Right kidney (tissue), 1 donor: Measurements from ENCODE around the gene TJP1.
"Not testable (repeated sequence)": the region's sequence is repeated elsewhere in the genome, so short reads cannot be mapped to it uniquely, and the experiment has no call there.

ENCODE experiments used
- DNase-seq: peaks from one replicate; pipeline ENCODE4 v3.0.0-alpha.2; 2016

The TJP1 gene

DNA sequence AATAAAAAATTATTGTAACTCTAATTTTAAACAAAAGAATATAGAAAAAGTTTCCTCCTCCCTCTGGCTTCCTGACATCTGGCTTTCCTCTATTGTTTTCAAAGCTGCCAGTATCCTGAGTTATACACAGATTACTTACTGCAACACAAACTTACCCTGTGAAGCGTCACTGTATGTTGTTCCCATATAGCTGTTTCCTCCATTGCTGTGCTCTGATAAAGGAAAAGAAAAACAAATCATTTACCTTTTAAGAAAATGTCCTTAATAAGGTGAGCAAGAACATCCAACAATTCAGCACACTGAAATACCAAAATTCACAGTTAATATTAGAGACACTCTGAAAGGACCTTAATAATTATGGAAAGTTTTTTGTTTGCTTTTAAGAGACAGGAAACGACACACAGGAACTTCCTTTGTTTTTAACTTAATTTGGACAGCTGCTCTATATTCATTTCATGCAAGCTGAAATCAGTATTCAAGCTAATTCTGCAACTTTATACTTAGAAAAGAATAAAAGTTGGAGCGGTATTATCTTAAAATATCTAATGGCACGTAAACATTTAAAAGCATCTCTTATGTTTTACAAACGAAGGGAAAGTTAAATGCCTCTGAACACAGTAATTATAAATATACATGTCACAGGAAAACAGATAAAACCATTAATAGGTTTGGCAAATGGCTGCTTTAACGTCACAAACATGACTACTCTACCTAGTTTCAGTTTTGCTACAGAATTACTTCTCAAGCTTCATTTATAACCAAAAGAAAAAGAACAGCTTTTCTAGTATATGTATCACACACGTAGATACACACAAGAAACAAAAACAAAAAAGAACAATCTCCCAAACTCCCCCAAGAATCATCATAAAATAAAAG is 21.5 kb downstream of the TJP1 start:
- no peak for DNase-seq

DNA sequence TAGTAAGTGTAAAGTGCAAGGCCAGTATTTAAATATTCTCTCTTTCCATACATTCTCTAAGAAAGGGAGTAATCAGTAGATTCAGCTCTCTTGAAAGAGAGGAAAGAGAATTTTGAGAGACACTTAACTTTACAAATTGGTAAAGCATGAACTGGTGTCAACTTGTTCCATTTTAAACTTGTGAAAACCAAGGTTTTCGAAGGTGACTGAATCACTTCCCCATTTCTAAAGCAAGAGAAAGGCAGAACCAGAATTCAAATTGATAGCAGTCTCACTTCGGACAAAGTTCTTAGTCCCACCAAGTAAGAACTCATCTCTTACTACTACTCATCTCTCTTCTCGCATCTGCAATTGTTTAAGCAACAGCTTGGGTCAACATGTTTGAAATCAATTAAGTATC is 22.4 kb downstream of the TJP1 start:
- no peak for DNase-seq

DNA sequence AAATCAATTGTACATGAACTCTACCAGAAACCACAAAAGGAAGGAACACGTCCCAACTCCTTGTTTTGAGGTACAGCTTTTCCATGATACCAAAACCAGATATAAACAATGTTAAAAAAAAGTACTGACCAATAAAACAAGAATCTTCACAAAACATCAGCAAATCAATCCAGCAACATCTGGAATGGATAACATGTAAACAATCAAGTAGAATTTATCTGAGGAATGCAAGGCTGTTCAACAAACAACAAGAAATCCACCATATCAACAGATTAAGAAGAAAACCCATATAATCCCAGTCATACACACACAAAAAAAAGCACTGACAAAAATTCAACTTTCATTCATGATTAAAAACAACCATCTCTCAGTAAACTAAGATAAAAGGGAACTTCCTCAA is 26.7 kb downstream of the TJP1 start:
- no peak for DNase-seq

DNA sequence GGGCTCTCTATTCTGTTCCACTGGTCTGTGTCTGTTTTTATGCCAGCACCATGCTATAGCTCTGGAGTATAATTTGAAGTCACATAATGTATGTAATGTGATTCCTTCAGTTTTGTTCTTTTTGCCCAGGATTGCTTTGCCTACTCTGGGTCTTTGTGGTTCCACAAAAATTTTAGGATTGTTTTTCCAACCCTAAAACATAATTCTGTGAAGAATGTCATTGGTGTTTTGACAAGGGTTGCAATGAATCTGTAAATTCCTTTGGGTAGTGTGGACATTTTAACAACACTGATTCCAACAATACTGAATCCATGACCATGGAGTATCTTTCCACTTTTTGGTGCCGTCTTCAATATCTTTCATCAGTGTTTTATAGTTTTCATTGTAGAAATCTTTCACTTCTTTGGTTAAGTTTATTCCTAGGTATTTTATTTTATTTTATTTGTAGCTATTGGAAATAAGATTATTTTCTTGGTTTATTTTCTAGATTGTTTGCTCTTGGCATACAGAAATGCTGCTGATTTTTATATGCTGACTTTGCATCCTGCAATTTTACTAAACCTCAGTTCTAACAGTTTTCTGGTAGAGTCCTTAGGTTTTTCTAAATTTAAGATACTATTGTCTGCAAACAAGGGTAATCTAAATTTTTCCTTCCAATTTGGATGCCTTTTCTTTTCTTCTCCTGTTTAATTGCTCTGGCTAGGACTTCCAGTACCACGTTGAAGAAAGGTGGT is 29.7 kb downstream of the TJP1 start:
- no peak for DNase-seq

DNA sequence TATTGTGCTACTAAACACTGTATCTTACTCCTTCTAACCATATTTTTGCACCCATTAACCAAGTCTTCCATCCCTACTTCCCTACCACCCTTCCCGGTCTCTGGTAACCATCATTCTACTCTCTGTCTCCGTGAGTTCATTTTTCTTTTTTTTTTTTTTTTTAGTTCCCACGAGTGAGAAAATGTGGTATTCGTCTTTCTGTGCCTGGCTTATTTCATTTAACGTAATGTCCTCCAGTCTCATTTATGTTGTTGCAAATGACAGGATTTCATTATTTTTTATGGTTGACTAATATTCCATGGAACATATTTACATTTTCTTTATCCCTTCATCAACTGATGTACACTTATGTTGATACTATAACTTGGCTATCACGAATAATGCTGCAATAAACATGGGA is 31.7 kb downstream of the TJP1 start:
- no peak for DNase-seq

DNA sequence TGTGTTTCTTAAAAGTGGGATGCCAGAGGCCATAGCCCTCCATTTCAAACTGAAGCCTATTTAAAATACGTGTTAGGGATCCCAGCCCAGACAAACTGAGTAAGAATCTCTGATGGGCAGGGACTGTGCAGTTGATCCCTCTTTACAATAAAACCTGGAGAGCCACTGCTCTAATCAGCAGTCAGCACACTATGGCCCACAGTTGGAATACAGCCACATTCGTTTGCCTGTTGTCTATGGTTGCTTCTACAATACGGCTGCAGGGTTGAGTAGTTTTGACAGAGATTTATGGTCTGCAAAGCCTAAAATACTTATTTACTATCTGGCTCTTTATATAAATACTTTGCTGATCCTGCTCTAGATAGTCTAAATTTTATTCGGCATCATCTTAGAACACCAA is 32.4 kb downstream of the TJP1 start:
- no peak for DNase-seq

DNA sequence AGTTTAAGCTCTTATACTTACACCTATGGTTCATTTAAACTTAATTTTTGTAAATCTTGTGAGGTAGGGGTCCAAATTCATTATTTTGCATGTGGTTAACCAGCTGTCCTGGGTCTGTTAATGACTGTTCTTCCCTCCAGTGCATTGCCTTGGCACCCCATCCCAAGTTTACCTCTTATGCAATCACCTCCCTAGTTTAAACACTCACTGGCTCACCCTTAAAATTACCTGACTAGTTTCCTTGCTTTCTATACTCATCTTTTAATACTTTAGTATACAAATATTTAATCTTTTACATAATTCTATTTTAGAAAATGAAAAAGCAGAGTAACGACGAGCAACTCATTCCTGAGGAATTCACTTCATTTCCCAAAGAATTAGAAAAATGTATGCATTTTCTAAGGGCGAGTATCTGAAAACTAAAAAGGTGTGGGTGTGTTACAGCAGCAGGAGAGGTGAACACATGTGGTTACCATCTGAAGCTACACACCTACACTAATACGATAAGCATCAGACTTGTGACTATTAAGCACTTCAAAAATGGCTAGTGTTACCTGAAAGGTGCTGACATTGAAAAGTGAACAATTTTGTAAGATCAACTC is 33.7 kb downstream of the TJP1 start:
- DNase-seq: no peak

DNA sequence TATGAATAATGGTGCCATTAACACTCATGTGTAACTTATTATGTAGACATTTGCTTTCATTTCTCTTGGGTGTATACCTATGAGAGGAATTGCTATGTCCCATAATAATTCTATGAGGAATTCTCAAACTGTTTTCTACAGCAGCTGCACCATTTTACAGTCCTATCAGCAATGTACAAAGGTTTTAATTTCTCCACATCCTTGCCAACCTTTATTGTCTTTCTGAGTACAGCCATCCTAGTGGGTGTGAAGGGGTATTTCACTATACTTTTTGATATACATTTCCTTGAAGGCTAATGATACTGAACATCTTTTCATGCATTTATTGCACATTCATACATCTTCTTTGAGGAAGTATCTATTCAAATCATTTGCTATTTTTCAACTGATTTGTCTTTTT is 34.5 kb downstream of the TJP1 start:
- DNase-seq: no peak

DNA sequence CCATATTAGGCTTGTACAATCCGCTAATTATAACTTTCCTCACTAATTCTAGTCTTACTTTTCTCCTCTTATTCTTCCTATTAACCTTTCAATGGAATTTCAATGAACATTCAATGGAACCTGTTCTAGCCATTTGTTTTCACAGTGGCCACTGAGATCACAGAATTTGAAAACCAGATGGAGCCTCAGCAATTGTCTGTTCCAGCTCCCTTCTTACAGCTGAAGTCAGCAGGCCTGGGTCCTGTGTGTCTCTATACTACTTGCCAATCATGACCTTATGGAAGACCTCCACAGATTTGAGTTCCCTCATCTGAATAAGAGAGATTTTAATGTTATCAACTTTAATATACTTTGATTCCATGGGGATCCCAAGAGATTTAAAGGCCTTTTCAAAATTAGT is 36.6 kb downstream of the TJP1 start:
- no peak for DNase-seq

DNA sequence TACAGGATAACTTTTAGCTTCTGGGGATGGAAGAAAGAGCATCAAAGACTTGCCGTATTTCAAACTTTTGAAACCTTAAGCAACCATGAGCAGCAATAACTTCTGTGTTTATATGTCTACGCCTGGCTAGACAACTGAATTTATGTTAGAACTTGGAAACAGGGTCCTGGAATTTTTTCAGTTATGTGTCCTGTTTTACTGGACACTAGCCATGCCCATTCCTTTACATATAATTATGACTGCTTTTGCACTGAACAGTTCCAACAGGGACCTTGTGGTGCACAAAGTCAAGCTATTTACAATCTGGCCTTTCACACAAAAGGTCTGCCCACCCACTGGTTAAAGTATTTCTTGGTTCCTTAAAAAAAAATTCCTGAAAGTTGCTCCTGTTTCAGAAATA is 37.1 kb downstream of the TJP1 start:
- DNase-seq: no peak

DNA sequence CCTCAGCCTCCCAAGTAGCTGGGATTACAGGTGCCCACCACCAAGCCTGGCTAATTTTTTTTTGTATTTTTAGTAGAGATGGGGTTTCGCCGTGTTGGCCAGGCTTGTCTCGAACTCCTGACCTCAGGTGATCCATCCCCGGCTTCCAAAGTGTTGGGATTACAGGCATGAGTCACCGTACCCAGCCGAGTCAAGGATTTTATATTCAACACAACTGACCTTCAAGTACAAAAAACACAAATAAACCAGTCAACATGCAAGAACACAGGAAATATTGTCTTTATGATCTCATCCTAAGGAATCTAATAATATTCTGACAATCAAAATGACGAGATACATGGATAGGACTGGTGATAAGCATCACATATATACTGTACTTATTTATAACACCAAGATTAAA is 37.9 kb downstream of the TJP1 start:
- no peak for DNase-seq

DNA sequence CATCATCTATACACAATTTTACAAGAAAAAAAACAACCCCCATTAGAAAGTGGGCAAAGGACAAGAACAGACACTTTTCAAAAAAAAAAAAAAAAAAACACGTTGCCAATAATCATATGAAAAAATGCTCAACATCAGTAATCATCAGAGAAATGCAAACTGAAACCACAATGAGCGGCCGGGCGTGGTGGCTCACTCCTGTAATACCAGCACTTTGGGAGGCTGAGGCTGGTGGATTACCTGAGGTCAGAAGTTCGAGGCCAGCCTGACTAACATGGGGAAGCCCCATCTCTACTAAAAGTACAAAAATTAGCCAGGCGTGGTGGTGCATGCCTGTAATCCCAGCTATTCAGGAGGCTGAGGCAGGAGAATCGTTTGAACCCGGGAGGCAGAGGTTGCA is 39.5 kb downstream of the TJP1 start:
- not testable (repeated sequence) for DNase-seq

DNA sequence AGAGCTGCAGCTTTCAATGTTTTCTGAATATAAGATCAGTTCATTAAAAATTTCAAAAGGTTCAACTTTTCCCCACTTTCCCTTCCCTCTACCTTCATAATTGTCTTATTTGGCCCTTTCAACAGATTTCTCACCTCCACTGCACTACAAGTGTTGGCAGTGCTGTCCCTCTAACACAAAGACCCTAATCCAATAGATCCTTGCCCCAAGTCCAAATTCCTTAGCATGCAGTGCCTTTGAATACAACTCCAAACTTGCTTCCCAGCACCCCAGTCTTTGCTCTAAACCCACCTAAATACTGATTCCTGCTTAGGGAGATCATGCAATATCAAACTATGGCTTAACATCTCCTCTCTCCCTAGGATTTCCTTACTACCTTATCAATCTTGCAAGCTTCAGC is 43.9 kb downstream of the TJP1 start:
- no peak for DNase-seq

DNA sequence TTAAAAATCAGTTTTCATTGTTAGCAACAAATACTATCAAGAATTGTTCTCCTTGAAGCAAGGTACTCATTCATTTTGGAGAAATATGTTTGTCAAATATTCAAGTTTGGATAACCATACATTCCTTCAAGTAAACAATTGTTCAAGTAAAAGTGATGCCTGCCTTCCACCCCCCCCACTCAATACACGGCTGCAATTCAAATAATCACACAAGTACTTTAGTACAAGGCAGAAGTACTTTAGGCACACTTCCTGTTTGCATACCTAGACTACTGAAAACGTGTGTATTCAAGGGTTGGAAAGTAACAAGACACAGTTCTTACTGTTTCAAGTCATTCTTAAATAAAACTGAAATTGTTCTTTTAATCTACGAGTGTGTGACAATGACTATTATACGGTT is 45.4 kb downstream of the TJP1 start:
- DNase-seq: no peak

DNA sequence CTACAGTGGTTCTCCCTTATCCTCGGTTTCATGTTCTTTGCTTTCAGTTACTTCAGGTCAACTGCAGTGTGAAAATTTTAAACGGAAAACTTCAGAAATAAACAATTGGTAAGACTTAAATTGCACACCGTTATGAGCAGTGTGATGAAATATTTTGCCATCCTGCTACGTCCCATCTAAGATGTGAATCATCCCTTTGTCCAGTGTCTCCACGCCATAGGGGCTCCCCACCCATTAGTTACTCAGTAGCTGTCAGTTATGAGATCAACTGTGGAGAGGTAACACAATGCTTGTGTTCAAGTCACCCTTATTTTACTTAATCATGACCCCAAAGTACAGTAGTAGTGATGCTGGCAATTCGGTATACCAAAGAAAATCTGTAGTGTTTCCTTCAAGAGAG is 47.4 kb downstream of the TJP1 start:
- no peak for DNase-seq

DNA sequence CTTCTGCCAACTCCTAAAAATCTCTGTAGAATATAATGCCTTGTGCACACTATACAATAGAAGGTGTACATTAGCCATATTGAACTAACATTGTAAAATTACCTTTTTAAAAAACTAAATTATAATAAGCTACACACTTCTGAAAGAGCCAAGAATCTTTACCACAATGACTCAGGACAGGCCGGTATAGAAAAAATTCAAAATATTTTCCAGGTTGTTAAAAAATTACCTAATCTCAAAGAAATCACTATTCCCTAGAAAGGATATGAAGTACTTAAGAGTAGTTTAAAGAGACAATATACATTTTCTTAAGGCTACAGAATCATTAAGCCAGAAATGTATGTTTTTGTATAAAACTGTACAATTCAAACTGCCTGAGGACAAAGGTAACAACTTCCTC is 48.5 kb downstream of the TJP1 start:
- DNase-seq: no peak

DNA sequence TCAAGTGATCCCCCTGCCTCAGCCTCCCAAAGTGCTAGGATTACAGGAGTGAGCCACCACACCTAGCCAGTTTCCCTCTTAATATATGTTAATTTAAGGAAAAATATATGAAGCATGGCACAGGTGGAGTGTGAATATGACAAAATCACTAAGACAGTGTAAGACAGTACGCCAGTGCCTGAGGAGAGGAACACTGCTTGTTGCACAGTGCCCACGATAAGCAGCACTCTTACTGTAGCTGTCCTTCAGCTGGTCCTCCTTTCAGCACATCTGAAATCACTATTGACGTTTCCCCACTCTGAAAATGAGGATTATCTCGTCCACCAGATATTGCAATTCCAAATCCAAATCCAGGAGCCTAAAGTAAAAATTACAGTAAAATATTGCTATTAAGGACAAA is 49.3 kb downstream of the TJP1 start:
- no peak for DNase-seq

DNA sequence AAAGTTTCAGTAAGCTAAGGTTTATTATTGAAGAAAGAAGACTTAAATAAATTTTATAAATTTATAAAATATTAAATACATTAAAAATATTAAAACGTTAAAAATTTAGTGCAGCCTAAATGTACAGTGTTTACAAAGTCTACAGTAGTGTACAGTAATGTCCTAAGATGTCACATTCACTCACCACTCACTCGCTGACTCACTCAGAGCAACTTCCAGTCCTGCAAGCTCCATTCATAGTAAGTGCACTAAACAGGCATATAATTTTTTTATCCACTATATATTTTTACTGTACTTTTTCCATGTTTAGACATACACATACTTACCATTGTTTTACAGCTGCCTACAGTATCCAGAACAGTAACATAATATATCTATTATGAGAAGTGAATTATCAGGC is 51.5 kb downstream of the TJP1 start:
- DNase-seq: no peak

DNA sequence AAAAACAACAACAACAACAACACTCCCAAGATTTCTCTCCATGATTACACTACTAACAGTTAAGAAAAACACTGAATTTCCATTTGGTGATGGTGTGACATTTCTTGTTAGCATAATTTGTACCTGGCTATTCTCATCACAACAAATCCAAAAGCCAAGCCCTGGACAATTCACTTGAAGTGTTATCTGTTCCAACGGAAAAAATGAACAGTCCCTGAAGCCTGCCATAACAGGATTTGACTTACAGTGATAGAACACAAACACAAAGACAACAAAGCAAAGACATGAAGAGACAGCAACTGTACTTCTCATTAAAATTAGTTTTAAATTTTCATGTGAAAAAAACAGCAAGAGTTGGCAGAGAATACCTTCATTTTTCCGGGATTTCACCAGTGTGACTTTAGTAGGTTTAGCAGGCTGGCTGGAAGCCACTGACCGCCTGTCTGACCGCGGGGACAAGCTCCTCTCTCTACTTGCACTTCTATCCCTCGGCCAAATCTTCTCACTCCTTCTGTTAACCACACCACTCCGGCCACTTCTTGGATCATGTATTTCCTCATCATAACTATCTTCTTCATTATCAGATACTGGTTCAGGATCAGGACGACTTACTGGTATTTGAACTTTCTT is 56.3 kb downstream of the TJP1 start:
- DNase-seq: no peak

DNA sequence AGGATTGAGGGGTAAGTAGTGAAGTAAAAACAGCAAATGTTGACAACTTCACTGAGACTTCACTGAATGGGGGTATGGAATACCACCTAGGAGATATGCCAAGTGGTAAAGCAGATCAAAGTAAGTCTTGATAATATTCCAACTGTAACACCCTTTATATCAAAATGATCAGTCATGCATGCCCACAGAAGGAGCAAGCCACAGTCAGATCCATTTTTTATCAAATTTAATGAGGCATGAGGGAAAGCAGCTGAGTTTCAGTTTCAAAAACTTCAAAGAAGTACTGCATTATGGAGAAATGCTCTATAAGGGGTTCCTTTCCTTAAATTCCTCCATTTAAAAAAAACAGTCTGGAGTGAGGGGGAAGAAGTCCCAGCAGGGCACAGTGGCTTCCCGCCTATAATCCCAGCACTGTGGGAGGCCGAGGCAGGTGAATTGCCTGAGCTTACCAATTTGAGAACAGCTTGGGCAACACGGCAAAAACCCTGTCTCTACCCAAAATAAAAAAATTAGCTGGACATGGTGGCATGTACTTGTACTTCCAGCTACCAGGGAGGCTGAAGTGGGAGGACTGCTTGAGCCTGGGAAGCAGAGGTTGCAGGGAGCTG is 56.9 kb downstream of the TJP1 start:
- DNase-seq: no peak

DNA sequence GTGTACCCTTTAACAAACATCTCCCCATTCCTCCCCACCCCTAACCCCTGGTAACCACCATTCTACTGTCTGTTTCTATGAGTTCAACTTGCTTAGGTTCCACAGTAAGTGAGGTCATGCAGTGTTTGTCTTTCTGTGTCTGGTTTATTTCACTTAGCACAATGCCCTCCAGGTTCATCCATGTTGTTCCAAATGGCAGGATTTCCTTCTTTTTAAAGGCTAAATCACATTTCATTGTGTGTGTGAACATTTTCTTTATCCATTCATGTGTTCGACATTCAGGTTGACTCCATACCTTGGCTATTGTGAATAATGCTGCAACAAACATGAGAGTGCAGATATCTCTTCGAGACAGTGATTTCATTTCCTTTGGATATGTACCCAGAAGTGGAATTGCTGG is 62.7 kb downstream of the TJP1 start:
- DNase-seq: no peak

DNA sequence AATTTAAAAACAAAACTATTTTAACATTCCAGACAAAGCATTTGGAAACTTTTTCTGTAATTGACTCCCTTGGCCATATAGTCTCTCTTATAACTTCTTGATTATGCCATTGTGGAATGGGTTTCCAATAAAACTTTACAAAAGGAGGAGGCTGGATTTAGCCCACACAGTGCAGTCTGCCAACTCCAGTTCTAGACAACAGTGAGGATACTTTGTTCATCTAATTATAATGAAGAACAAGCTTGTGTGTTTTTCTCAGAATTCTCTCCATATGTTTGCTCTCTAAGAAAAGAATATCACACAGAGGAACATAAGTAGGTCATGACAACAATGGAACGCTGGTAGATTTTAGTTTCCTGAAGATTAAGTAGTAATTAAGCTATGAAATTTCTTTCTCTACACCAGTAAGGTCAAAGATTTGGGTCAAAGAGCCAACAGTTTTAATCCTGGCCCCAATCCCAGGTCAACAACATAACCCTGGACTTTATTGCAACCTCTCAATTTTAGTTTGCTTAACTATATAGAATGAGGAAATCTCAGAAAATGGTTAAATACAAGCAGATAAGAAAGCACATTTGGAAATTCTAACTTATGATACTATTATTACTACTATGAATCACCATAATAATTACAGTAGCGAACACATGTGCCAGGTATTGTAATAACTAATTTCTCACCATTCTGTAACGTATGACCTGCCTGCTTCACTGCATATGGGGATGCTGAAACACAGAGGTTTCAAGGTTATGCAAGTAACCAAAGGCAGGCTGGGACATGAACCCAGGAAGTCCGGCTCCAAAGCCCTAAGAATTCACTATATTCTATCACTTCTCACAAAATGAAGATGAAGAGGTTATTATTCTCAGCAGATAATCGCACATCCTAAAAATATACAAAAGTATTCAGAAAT is 65.7 kb downstream of the TJP1 start:
- DNase-seq: no peak
